ENCODE measurements around the gene ABCC2.
A peak's percentile ranks its signal among the peaks of the same experiment; 100 is the strongest.

The ABCC2 gene

DNA sequence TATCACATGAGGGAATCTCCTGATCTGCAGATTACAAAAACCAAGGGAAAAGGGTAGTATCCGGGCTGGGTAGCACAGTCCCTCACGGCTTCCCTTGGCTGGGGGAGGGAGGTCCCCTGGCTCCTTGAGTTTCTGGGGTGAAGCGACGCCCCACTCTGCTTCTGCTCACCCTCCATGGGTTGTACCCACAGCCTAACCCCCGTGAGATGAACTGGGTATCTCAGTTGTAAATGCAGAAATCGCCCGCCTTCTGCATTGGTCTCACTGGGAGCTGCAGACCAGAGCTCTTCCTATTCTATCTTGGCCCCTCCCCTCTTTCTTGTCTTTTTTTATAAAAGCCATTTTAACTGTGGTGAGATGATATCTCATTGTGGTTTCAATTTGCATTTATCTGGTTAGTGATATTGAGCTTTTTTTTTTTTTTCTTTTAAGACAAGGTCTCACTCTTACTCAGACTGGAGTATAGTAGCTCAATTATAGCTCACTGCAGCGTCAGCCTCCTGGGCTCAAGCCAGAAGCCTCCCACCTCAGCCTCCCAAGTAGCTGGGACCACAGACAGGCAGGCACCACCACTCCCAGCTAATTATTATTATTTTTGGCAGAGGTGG is 87.8 kb downstream of the ABCC2 start:
- peak overlapping the region; percentile 51 for H3K4me2 ChIP-seq (ENCODE audit: insufficient read depth, low read length)
- DNase-seq, result peak; percentile 73
- no peaks in the 10 kb centered on the region for H3K36me3 ChIP-seq (ENCODE audit: insufficient read depth, low read length)
- no peak for TF ChIP-seq EZH2 (IDR thresholded peaks at IDR 0.05; ENCODE audit: borderline replicate concordance, low read depth, low read length, severe bottlenecking)
- TF ChIP-seq, protein P1, sequence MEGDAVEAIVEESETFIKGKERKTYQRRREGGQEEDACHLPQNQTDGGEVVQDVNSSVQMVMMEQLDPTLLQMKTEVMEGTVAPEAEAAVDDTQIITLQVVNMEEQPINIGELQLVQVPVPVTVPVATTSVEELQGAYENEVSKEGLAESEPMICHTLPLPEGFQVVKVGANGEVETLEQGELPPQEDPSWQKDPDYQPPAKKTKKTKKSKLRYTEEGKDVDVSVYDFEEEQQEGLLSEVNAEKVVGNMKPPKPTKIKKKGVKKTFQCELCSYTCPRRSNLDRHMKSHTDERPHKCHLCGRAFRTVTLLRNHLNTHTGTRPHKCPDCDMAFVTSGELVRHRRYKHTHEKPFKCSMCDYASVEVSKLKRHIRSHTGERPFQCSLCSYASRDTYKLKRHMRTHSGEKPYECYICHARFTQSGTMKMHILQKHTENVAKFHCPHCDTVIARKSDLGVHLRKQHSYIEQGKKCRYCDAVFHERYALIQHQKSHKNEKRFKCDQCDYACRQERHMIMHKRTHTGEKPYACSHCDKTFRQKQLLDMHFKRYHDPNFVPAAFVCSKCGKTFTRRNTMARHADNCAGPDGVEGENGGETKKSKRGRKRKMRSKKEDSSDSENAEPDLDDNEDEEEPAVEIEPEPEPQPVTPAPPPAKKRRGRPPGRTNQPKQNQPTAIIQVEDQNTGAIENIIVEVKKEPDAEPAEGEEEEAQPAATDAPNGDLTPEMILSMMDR (IDR thresholded peaks at IDR 0.05; ENCODE audit: borderline replicate concordance, extremely low read depth, low read length, poor library complexity, severe bottlenecking), result no peak
- H3K27me3 ChIP-seq (ENCODE audit: insufficient read depth, low read length, poor library complexity), result peaks cover 47% of the 10 kb centered on the region
- no peaks in the 10 kb centered on the region for H3K79me2 ChIP-seq (ENCODE audit: insufficient read depth, low read length)
- H3K4me1 ChIP-seq (ENCODE audit: insufficient read depth, low read length), result peaks cover 26% of the 10 kb centered on the region
- H3K9me3 ChIP-seq (ENCODE audit: insufficient read depth, low read length, severe bottlenecking), result no peaks in the 10 kb centered on the region
- H3K27ac ChIP-seq (ENCODE audit: low read length), result no peak overlapping the region
- H3K4me3 ChIP-seq (ENCODE audit: low read depth in 1 of 2, low read length in 2 of 2), result no peak overlapping the region
- peaks cover 58% of the 10 kb centered on the region for H4K20me1 ChIP-seq (ENCODE audit: insufficient read depth, low read length)
- H2AFZ ChIP-seq (ENCODE audit: low read depth, low read length), result no peak overlapping the region
- peak; percentile 84 for ATAC-seq (ENCODE audit: insufficient read depth, low read depth)
- H3K9ac ChIP-seq (ENCODE audit: low read depth, low read length), result no peak overlapping the region

DNA sequence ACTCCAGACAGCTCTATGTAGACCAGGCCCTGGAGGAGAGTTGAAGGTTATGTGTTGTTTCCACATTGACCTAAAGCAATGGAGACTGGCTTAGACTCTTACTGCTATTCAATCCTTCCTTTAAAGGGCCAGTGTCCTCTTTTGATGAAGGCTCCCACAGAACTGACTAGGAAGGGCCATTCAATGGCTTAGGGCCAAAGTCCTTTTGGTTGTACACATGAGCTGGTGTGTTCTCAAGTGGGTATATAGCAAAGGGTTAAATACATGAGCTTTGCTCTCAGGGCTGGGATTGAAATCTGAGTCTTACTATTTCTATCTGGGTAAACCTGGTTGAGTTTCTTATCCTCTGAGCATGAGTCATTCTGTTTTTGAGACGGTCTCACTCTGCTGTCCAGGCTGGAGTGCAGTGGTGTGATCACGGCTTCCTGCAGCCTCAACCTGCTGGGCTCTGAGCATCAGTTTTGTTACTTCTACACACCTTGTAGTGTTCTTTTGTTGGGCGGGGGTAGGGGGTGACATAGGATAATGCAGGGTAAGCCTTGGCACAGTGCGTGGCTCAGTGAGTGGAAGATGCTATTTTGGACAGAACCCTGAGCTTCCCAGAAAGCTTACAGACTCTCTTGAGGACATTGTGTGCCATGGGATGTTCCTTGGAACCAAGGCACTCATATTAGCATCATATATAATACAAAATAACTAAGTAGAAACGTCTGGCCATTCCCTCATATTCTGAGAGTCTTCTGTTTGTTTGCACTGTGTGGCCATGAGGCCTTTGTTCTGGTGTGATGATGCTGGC is 90.1 kb downstream of the ABCC2 start:
- Histone ChIP-seq H3K4me3 (ENCODE audit: low read depth in 1 of 2, low read length in 2 of 2) (no peak overlapping the region), H3K79me2 (ENCODE audit: insufficient read depth, low read length) (no peaks in the 10 kb centered on the region), H3K27ac (ENCODE audit: low read length) (no peak overlapping the region), H3K36me3 (ENCODE audit: insufficient read depth, low read length) (no peaks in the 10 kb centered on the region; the same call in 1 of the 2 replicates), H3K9me3 (ENCODE audit: insufficient read depth, low read length, severe bottlenecking) (no peaks in the 10 kb centered on the region), H3K9ac (ENCODE audit: low read depth, low read length) (no peak overlapping the region), H3K4me1 (ENCODE audit: insufficient read depth, low read length) (peaks cover 26% of the 10 kb centered on the region), H2AFZ (ENCODE audit: low read depth, low read length) (no peak overlapping the region), H3K27me3 (ENCODE audit: insufficient read depth, low read length, poor library complexity) (peaks cover 49% of the 10 kb centered on the region), H4K20me1 (ENCODE audit: insufficient read depth, low read length) (peaks cover 78% of the 10 kb centered on the region), H3K4me2 (ENCODE audit: insufficient read depth, low read length) (no peak overlapping the region)
- TF ChIP-seq EZH2 (IDR thresholded peaks at IDR 0.05; ENCODE audit: borderline replicate concordance, low read depth, low read length, severe bottlenecking), result no peak
- TF ChIP-seq, protein P1 (IDR thresholded peaks at IDR 0.05; ENCODE audit: borderline replicate concordance, extremely low read depth, low read length, poor library complexity, severe bottlenecking), result no peak
- DNase-seq (no peak), ATAC-seq (ENCODE audit: insufficient read depth, low read depth) (no peak)

DNA sequence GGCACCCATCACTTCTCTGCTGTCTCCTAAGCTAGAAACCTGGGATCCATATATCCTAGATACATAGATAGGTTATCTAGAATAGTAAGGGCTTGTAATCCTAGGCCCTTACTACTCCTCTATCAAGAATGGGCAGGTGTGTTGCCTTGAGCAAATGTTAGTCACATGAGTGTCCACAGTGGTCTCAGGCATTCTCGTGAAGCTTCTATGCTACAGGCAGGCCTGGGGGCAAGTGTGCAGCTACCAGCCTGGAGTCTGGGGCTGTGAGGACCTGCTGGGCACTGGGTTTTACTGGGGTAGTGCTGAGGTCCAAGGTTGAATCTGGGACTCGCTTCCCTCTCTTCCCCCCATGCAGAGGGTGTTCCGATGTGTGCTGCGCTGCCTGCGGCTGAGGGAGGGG is 91.4 kb downstream of the ABCC2 start:
- H3K36me3 ChIP-seq (ENCODE audit: insufficient read depth, low read length), result no peaks in the 10 kb centered on the region; the same call in 1 of the 2 replicates
- no peaks in the 10 kb centered on the region for H3K79me2 ChIP-seq (ENCODE audit: insufficient read depth, low read length)
- peaks cover 28% of the 10 kb centered on the region for H3K4me1 ChIP-seq (ENCODE audit: insufficient read depth, low read length)
- no peak overlapping the region for H3K4me2 ChIP-seq (ENCODE audit: insufficient read depth, low read length)
- H3K27ac ChIP-seq (ENCODE audit: low read length), result no peak overlapping the region
- peaks cover 48% of the 10 kb centered on the region for H3K27me3 ChIP-seq (ENCODE audit: insufficient read depth, low read length, poor library complexity)
- peaks cover 86% of the 10 kb centered on the region for H4K20me1 ChIP-seq (ENCODE audit: insufficient read depth, low read length)
- no peak for TF ChIP-seq EZH2 (IDR thresholded peaks at IDR 0.05; ENCODE audit: borderline replicate concordance, low read depth, low read length, severe bottlenecking)
- TF ChIP-seq, protein P1 (IDR thresholded peaks at IDR 0.05; ENCODE audit: borderline replicate concordance, extremely low read depth, low read length, poor library complexity, severe bottlenecking), result no peak
- ATAC-seq (ENCODE audit: insufficient read depth, low read depth) (no peak), DNase-seq (no peak)
- no peak overlapping the region for H3K4me3 ChIP-seq (ENCODE audit: low read depth in 1 of 2, low read length in 2 of 2)
- H3K9me3 ChIP-seq (ENCODE audit: insufficient read depth, low read length, severe bottlenecking), result no peaks in the 10 kb centered on the region
- no peak overlapping the region for H2AFZ ChIP-seq (ENCODE audit: low read depth, low read length)
- H3K9ac ChIP-seq (ENCODE audit: low read depth, low read length), result no peak overlapping the region
